Neural progenitor cell (in vitro differentiated cells): ENCODE data around the gene ZNF689. TPM values are rescaled to one million over a fixed set of nuclear protein-coding genes. Genes with fewer than 3 reads are reported as not detected.

Experiments
- DNase-seq: peaks from one replicate; pipeline ENCODE4 v3.0.0-alpha.2; 2016; ENCODE audit warnings: low spot score
- H2AFZ ChIP-seq: fragments of 200-600 bp; sonication (generic); replicated peaks from 2 replicates; pipeline ENCODE4 v1.6.1; 2016; ENCODE audit warnings: antibody characterized with exemption
- H3F3A ChIP-seq: fragments of 200-600 bp; sonication (generic); 2 replicates; pipeline ENCODE4 v1.6.1; 2016; ENCODE audit warnings: antibody characterized with exemption, low read depth
- H3K27ac ChIP-seq: fragments of 200-600 bp; sonication (generic); 2 replicates; pipeline ENCODE4 v1.5.1; 2016; ENCODE audit warnings: mild to moderate bottlenecking
- H3K27me3 ChIP-seq: fragments of 200-600 bp; sonication (generic); 2 replicates; pipeline ENCODE4 v1.6.1; 2016; ENCODE audit warnings: mild to moderate bottlenecking, moderate library complexity
- H3K36me3 ChIP-seq: fragments of 200-600 bp; sonication (generic); 2 replicates; pipeline ENCODE4 v1.5.1; 2016
- H3K4me1 ChIP-seq: fragments of 200-600 bp; sonication (generic); 2 replicates; pipeline ENCODE4 v1.6.1; 2016; ENCODE audit warnings: mixed run types
- H3K4me2 ChIP-seq: fragments of 200-600 bp; sonication (generic); 2 replicates; pipeline ENCODE4 v1.6.1; 2016
- H3K4me3 ChIP-seq: fragments of 200-600 bp; sonication (generic); 2 replicates; pipeline ENCODE4 v1.5.1; 2016
- H3K79me2 ChIP-seq: fragments of 200-600 bp; sonication (generic); 2 replicates; pipeline ENCODE4 v1.6.1; 2016; ENCODE audit warnings: low read depth
- H3K9ac ChIP-seq: fragments of 200-600 bp; sonication (generic); 2 replicates; pipeline ENCODE4 v1.6.1; 2016
- H3K9me3 ChIP-seq: fragments of 200-600 bp; sonication (generic); 2 replicates; pipeline ENCODE4 v1.5.1; 2016; ENCODE audit warnings: low read depth
- H4K20me1 ChIP-seq: fragments of 200-600 bp; sonication (generic); 2 replicates; pipeline ENCODE4 v1.6.1; 2016; ENCODE audit warnings: low read depth
- H3K27ac Mint-ChIP-seq: 3 replicates; pipeline ENCODE4 v1.8.0; 2021; ENCODE audit warnings: mixed read lengths
- H3K27me3 Mint-ChIP-seq: 2 replicates; pipeline ENCODE4 v1.8.0; 2022; ENCODE audit warnings: low read depth, mild to moderate bottlenecking, inconsistent platforms, moderate library complexity, mixed read lengths; ENCODE audit not compliant: insufficient read depth
- H3K36me3 Mint-ChIP-seq: 3 replicates; pipeline ENCODE4 v1.8.0; 2021; ENCODE audit warnings: mixed read lengths
- H3K4me1 Mint-ChIP-seq: 3 replicates; pipeline ENCODE4 v1.8.0; 2021; ENCODE audit warnings: mixed read lengths
- H3K4me3 Mint-ChIP-seq: 3 replicates; pipeline ENCODE4 v1.8.0; 2021; ENCODE audit warnings: mild to moderate bottlenecking, moderate library complexity, mixed read lengths
- H3K9me3 Mint-ChIP-seq: 3 replicates; pipeline ENCODE4 v1.8.0; 2020; ENCODE audit warnings: mixed read lengths
- EZH2 ChIP-seq: fragments of 200-600 bp; sonication (generic); IDR thresholded peaks from 2 replicates; pipeline ENCODE4 v1.6.1; 2017; ENCODE audit warnings: antibody characterized with exemption, mild to moderate bottlenecking, moderate library complexity
- EZH2phosphoT487 ChIP-seq: fragments of 200-600 bp; sonication (generic); IDR thresholded peaks from 2 replicates; pipeline ENCODE4 v1.6.1; 2017; ENCODE audit warnings: antibody characterized with exemption
- total RNA-seq: library from RNA; depleted of rRNA; stranded (reverse); fragments of >200 nt; gene quantifications from 2 replicates; pipeline ENCODE4 v1.2.3, GENCODE V29; 2015; ENCODE audit warnings: low replicate concordance
- TF ChIP-seq, protein P1 (sequence below): fragments of 200-600 bp; sonication (generic); IDR thresholded peaks from 2 replicates; pipeline ENCODE4 v1.5.1; 2017; ENCODE audit warnings: antibody characterized with exemption, mild to moderate bottlenecking

ZNF689 gene
- total RNA-seq, 1 donor from 2014 or later: 9.2 TPM

DNA sequence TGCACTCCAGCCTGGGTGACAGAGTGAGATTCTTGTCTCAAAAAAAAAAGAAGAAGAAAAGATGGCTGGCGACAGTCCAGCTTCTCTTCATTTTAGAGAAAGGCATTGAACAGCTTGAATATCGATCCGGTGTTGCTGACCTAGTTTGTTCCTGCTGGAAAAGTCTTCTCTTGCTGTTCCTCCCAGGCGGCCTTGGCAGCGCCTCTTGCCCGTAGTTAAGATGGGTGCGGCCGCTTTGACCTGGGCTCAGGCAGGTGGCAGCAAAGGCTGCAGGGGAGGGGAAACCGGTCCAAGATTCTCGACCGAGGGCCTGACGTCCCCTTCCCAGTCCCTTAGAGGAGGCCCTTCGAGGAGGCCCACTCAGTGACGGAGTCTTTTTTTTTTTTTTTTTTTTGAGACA lies 48.2 kb downstream of the ZNF689 start:
- H3K27ac ChIP-seq: no peak overlapping the region
- H3K27me3 ChIP-seq: peaks cover 15% of the 10 kb centered on the region
- no peak overlapping the region for H3K9ac ChIP-seq
- no peak for DNase-seq
- no peak overlapping the region for H3K4me3 ChIP-seq
- no peaks in the 10 kb centered on the region for H3K9me3 ChIP-seq
- no peak overlapping the region for H2AFZ ChIP-seq
- H3K4me1 Mint-ChIP-seq: peaks cover 12% of the 10 kb centered on the region
- H3K79me2 ChIP-seq: peaks cover 8% of the 10 kb centered on the region
- no peaks in the 10 kb centered on the region for H3K36me3 Mint-ChIP-seq
- no peak overlapping the region for H3K4me2 ChIP-seq
- peaks cover 24% of the 10 kb centered on the region for H3F3A ChIP-seq
- no peaks in the 10 kb centered on the region for H4K20me1 ChIP-seq
- H3K4me3 Mint-ChIP-seq: no peak overlapping the region
- no peaks in the 10 kb centered on the region for H3K4me1 ChIP-seq
- peaks cover 8% of the 10 kb centered on the region for H3K27me3 Mint-ChIP-seq
- peaks cover 2% of the 10 kb centered on the region for H3K9me3 Mint-ChIP-seq
- no peaks in the 10 kb centered on the region for H3K36me3 ChIP-seq
- H3K27ac Mint-ChIP-seq: no peak overlapping the region
- TF ChIP-seq EZH2 (no peak), EZH2phosphoT487 (no peak)
- TF ChIP-seq, protein P1, sequence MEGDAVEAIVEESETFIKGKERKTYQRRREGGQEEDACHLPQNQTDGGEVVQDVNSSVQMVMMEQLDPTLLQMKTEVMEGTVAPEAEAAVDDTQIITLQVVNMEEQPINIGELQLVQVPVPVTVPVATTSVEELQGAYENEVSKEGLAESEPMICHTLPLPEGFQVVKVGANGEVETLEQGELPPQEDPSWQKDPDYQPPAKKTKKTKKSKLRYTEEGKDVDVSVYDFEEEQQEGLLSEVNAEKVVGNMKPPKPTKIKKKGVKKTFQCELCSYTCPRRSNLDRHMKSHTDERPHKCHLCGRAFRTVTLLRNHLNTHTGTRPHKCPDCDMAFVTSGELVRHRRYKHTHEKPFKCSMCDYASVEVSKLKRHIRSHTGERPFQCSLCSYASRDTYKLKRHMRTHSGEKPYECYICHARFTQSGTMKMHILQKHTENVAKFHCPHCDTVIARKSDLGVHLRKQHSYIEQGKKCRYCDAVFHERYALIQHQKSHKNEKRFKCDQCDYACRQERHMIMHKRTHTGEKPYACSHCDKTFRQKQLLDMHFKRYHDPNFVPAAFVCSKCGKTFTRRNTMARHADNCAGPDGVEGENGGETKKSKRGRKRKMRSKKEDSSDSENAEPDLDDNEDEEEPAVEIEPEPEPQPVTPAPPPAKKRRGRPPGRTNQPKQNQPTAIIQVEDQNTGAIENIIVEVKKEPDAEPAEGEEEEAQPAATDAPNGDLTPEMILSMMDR: no peak

DNA sequence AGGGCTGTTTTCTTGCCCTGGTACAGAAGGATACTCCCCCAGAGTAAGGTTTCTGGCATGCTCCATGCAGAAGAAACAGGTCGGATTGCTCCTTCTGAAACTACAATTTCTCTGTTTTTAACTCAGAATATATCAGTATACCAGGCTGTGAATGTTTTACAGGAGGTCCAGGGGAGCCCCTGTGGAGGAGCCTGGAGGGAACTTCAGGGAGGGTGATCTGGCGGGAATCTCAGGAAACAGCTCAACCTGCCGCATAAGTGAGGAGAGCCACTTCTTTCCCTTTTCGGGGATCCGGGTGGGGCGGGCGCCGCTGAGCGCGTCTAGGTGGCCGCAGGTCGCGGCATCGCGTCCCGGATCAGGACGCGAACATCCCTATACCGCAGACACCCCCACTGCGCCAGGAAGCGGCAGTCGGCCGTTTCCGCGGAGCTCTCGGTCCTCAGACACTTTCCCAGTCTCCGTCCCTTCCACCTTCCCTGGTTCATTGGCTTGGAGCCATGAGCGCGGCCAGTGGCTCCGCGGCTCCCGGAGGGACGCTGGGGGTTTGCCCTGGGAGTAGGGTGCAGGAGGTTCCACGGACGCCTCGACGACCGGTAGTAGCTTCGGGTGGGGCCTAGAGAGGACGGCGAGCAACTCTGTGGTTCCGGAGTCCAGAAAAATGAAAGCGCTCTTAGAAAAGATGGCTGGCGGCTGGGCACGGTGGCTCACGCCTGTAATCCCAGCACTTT lies 48.9 kb downstream of the ZNF689 start:
- Histone ChIP-seq H3K9me3 (no peaks in the 10 kb centered on the region), H3K4me3 (no peak overlapping the region), H3K36me3 (no peaks in the 10 kb centered on the region), H3K27me3 (peaks cover 15% of the 10 kb centered on the region), H4K20me1 (no peaks in the 10 kb centered on the region), H3K4me1 (no peaks in the 10 kb centered on the region), H3K79me2 (peaks cover 15% of the 10 kb centered on the region), H3K4me2 (peak overlapping the region; percentile 52), H3F3A (peaks cover 24% of the 10 kb centered on the region), H3K9ac (no peak overlapping the region), H2AFZ (peak overlapping the region; percentile 60), H3K27ac (no peak overlapping the region)
- Mint-ChIP-seq H3K27me3 (peaks cover 7% of the 10 kb centered on the region), H3K4me3 (peak overlapping the region; percentile 38), H3K4me1 (peaks cover 14% of the 10 kb centered on the region), H3K9me3 (peaks cover 2% of the 10 kb centered on the region), H3K27ac (no peak overlapping the region), H3K36me3 (peaks cover 2% of the 10 kb centered on the region)
- peak; percentile 16 for DNase-seq
- TF ChIP-seq, protein P1: no peak
- TF ChIP-seq EZH2: no peak

DNA sequence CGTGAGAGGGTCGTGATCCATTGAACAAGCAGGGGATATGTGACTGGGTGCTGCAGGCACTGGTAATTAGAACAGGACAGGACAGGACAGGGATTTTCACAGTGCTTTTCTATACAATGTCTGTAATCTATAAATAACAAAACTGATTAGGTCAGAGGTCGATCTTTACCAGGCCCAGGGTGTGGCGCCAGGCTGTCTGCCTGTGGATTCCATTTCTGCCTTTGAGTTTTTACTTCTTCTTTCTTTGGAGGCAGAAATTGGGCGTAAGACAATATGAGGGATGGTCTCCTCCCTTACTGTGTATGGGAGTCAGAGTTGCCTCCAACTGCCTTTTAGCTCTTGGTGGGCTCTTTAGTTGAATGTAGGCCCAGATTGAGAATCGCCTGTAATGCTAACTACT lies 50.5 kb downstream of the ZNF689 start:
- no peak for TF ChIP-seq EZH2
- no peak for TF ChIP-seq EZH2phosphoT487
- TF ChIP-seq, protein P1: no peak
- peaks cover 24% of the 10 kb centered on the region for H3F3A ChIP-seq
- Mint-ChIP-seq H3K36me3 (peaks cover 6% of the 10 kb centered on the region), H3K4me3 (peak overlapping the region; percentile 66), H3K9me3 (peaks cover 2% of the 10 kb centered on the region), H3K27ac (peak overlapping the region; percentile 90), H3K27me3 (peaks cover 6% of the 10 kb centered on the region), H3K4me1 (peaks cover 18% of the 10 kb centered on the region)
- H2AFZ ChIP-seq: no peak overlapping the region
- no peak overlapping the region for H3K9ac ChIP-seq
- H3K4me3 ChIP-seq: no peak overlapping the region
- H3K9me3 ChIP-seq: no peaks in the 10 kb centered on the region
- no peaks in the 10 kb centered on the region for H3K36me3 ChIP-seq
- peaks cover 17% of the 10 kb centered on the region for H3K79me2 ChIP-seq
- H3K4me1 ChIP-seq: no peaks in the 10 kb centered on the region
- H3K27ac ChIP-seq: no peak overlapping the region
- peaks cover 15% of the 10 kb centered on the region for H3K27me3 ChIP-seq
- DNase-seq: no peak
- no peaks in the 10 kb centered on the region for H4K20me1 ChIP-seq
- H3K4me2 ChIP-seq: no peak overlapping the region
